ENCODE data around the gene MTO1. TPM values are rescaled to one million over a fixed set of nuclear protein-coding genes. Genes with fewer than 3 reads are reported as not detected.
A peak's percentile ranks its signal among the peaks of the same experiment; 100 is the strongest.
"Not testable (repeated sequence)": the region's sequence is repeated elsewhere in the genome, so short reads cannot be mapped to it uniquely, and the experiment has no call there.

The MTO1 gene
- total RNA-seq, 2 donors from 2014 or later: 13.7 to 17.8 TPM

GRCh38 chr6:73435236-73435635, 26.3 kb upstream of the MTO1 start:
- WGBS, 2 donors: 30 to 47% methylated on average over 3 of the region's 3 CpGs
- peak; percentile 71 for ATAC-seq

GRCh38 chr6:73443555-73443954, 18.0 kb upstream of the MTO1 start:
- H3K4me3 ChIP-seq: no peak overlapping the region
- intact Hi-C loops (cut with DNase I): no loop called here
- H3K27ac ChIP-seq: no peak overlapping the region
- H3K4me1 ChIP-seq: no peaks in the 10 kb centered on the region
- DNase-seq: no peak
- no peak for ATAC-seq
- H3K9me3 ChIP-seq: no peaks in the 10 kb centered on the region
- H3K27me3 ChIP-seq: no peaks in the 10 kb centered on the region
- H3K36me3 ChIP-seq (replicated peaks in 1 of 2; ENCODE audit: insufficient read depth in 1 of 2, low read depth in 2 of 2): no peaks in the 10 kb centered on the region
- 83 to 85% methylated on average over 3 of the region's 3 CpGs for WGBS, 2 donors
- TF ChIP-seq POLR2A (IDR thresholded peaks at IDR 0.05) (no peak), CTCF (IDR thresholded peaks at IDR 0.05) (no peak)

More at GRCh38 chr6:73435236-73435635, 26.3 kb upstream of the MTO1 start:
- intact Hi-C loops (cut with DNase I): no loop called here
- H3K27ac ChIP-seq: no peak overlapping the region
- no peaks in the 10 kb centered on the region for H3K9me3 ChIP-seq
- H3K4me1 ChIP-seq: no peaks in the 10 kb centered on the region
- TF ChIP-seq POLR2A (IDR thresholded peaks at IDR 0.05): no peak
- no peaks in the 10 kb centered on the region for H3K27me3 ChIP-seq
- H3K4me3 ChIP-seq: no peak overlapping the region
- H3K36me3 ChIP-seq (replicated peaks in 1 of 2; ENCODE audit: insufficient read depth in 1 of 2, low read depth in 2 of 2): no peaks in the 10 kb centered on the region
- DNase-seq: no peak

DNA sequence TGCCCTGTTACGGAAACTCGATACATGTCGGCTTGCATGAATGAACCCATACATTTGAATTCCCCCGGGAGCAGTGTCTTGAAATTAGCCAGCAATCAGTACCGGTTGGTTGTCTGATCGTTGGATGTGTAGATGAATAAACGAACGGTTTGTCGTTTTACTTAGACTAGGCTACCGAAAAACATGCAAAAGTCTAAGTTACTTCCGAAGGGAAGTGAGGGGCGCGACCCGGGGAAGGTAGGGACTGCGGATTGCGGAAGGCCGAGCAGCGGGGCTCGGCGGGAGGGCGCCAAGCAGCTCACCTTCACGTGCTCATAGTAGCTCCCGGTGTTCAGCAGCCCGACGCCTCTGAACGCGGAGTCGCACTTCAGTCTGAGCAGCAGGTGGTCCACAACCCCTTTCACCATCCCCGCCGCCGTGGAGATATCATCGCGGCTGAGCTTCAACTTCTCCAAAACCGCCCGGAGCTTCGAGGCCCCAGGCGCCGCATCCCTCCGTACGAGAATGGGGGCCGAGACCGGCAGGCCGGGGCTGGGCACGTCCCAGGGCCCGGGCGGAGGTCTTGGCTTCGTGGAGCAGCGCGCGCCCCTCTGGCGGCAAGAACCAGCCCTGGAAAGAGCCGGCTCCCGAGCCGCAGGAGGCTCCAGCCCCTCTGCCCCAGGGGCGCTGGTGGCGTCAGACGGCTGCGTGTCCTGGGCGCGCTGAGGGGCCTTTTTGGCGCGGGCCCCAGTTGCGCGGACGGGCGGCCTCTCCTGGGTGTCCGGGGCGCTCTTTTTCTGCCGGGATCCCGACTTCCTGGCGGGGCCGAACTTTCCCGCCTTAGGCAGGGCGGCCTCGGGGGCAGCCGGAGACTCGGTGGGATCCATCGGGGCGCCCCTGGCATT, 10.1 kb upstream of the MTO1 start:
- peak; percentile 61 for ATAC-seq
- intact Hi-C loops (cut with DNase I): no loop called here
- Histone ChIP-seq H3K27ac (peak overlapping the region in 3 of 4 donors; percentile 49 to 81 (median 64)), H3K4me3 (peak overlapping the region; percentile 70 to 77), H3K36me3 (replicated peaks in 1 of 2; ENCODE audit: insufficient read depth in 1 of 2, low read depth in 2 of 2) (no peaks in the 10 kb centered on the region), H3K27me3 (no peaks in the 10 kb centered on the region), H3K9me3 (no peaks in the 10 kb centered on the region), H3K4me1 (peaks cover 15% of the 10 kb centered on the region)
- WGBS, 2 donors: 3 to 4% methylated on average over 17 to 79 of the region's 79 CpGs
- peak; percentile 31 to 48 (median 32) for DNase-seq
- TF ChIP-seq POLR2A (IDR thresholded peaks at IDR 0.05) (no peak), CTCF (IDR thresholded peaks at IDR 0.05) (no peak)

DNA sequence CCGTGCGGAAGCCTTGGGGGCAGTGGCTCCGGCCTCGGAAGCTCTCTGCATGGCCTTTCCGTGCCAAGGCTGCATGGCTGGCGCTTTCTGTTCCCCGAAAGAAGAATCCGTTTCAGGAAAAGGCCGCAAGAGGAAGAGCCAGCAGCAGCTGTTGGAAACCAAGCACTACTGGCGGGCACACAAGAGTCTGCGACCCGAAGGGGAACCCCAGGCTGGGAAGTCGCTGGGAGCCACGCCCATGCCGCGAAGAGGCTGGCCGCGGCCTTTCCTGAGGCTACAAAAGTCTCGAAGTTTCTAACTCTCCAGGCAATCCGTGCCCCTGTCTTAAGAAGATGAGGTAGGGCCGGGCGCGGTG, 9.5 kb upstream of the MTO1 start, which contains the start of gene CGAS:
TSS of gene CGAS (minus strand) at position 191 of the 355 bp plus-strand sequence. CDS start at position 75, 116 bp downstream.
- TF ChIP-seq POLR2A (IDR thresholded peaks at IDR 0.05) (peak in 2 of 3 donors; percentile 51 to 53), CTCF (IDR thresholded peaks at IDR 0.05) (no peak)
- peak within 1 kb of the TSS in 3 of 4 donors; percentile 49 to 81 (median 64) for H3K27ac ChIP-seq
- H3K4me3 ChIP-seq: peak within 1 kb of the TSS; percentile 70 to 77
- no peaks in the 10 kb centered on the region for H3K27me3 ChIP-seq
- H3K9me3 ChIP-seq: no peaks in the 10 kb centered on the region
- DNase-seq (peak; percentile 59 to 77 (median 68)), ATAC-seq (peak; percentile 80)
- no peaks in the 10 kb centered on the region for H3K36me3 ChIP-seq (replicated peaks in 1 of 2; ENCODE audit: insufficient read depth in 1 of 2, low read depth in 2 of 2)
- intact Hi-C loops (cut with DNase I): no loop called here
- peaks cover 15% of the 10 kb centered on the region for H3K4me1 ChIP-seq
- WGBS, 2 donors: 0 to 12% methylated on average over 5 to 23 of the region's 23 CpGs

GRCh38 chr6:73455865-73456629, 5.5 kb upstream of the MTO1 start:
- intact Hi-C loops (cut with DNase I): no loop called here
- 37 to 39% methylated on average over 3 of the region's 3 CpGs for WGBS, 2 donors
- no peak for ATAC-seq

GRCh38 chr6:73459474-73459873, 2.1 kb upstream of the MTO1 start:
- peaks cover 17% of the 10 kb centered on the region for H3K4me1 ChIP-seq
- H3K27ac ChIP-seq; H3K4me3 ChIP-seq; intact Hi-C loops (cut with DNase I); H3K27me3 ChIP-seq; H3K36me3 ChIP-seq (replicated peaks in 1 of 2; ENCODE audit: insufficient read depth in 1 of 2, low read depth in 2 of 2); ATAC-seq; H3K9me3 ChIP-seq; DNase-seq: not testable (repeated sequence)
- 76 to 94% methylated on average over 7 of the region's 7 CpGs for WGBS, 2 donors

More at GRCh38 chr6:73455865-73456629, 5.5 kb upstream of the MTO1 start:
- no peak for DNase-seq
- no peaks in the 10 kb centered on the region for H3K27me3 ChIP-seq
- TF ChIP-seq CTCF (IDR thresholded peaks at IDR 0.05) (no peak), POLR2A (IDR thresholded peaks at IDR 0.05) (no peak)
- peaks cover 19% of the 10 kb centered on the region for H3K4me1 ChIP-seq
- no peaks in the 10 kb centered on the region for H3K36me3 ChIP-seq (replicated peaks in 1 of 2; ENCODE audit: insufficient read depth in 1 of 2, low read depth in 2 of 2)
- no peak overlapping the region for H3K27ac ChIP-seq
- H3K4me3 ChIP-seq: no peak overlapping the region
- H3K9me3 ChIP-seq: no peaks in the 10 kb centered on the region

Measured in body of pancreas (tissue), 4 donors.